HepG2 (cell line): Measurements from ENCODE around the gene RING1. TPM values are rescaled to one million over a fixed set of nuclear protein-coding genes. Genes with fewer than 3 reads are reported as not detected.
A peak's percentile ranks its signal among the peaks of the same experiment; 100 is the strongest.

Experiments used
- ATAC-seq: fragments of 200-7000 bp; cut with Tn5 transposase; 3 replicates; pipeline ENCODE4 v1.9.1; 2020; ENCODE audit warnings: mild to moderate bottlenecking, moderate library complexity
- Bru-seq: library from RNA; stranded (reverse); fragments of 400-500 nt; gene quantifications from one replicate; lab custom pipeline; 2021; lab: Mats Ljungman, UMichigan
- BruChase-seq, 2 experiments: library from RNA; stranded (reverse); fragments of 400-500 nt; gene quantifications; one replicate each; lab custom pipeline; 2021; lab: Mats Ljungman, UMichigan
- BruUV-seq: library from RNA; stranded (reverse); fragments of 400-500 nt; replicated peaks from 2 replicates; lab custom pipeline; 2021; lab: Mats Ljungman, UMichigan
- CTCF ChIA-PET: fragments of 300-600 bp; formaldehyde crosslinking; extraction: SDS; loops from one replicate; lab custom pipeline; 2021; ENCODE audit warnings: low total read pairs, inconsistent platforms, low intra/inter-chr PET ratio; lab: Yijun Ruan, JAX
- POLR2A ChIA-PET: fragments of 350-600 bp; sonication (Branson Sonifier 250); formaldehyde crosslinking; loops from one replicate; lab custom pipeline; 2020; ENCODE audit warnings: antibody characterized with exemption, inconsistent platforms; lab: Yijun Ruan, JAX
- DNase-seq: peaks from one replicate; pipeline ENCODE4 v3.0.0-alpha.2; 2015; ENCODE audit warnings: low spot score
- FAIRE-seq: peaks from 3 replicates; lab custom pipeline; 2011; peaks lifted over from hg19 to GRCh38; lab: Jason Lieb, UNC
- H2AFZ ChIP-seq: one replicate; pipeline ENCODE4 v1.6.1; 2011; ENCODE audit warnings: low read length, inconsistent platforms
- H3K27ac ChIP-seq: fragments of 300-600 bp; 3 replicates; pipeline ENCODE4 v1.8.0; 2011; ENCODE audit warnings: mixed run types, mild to moderate bottlenecking, mixed read lengths, low read length, inconsistent platforms; ENCODE audit not compliant: insufficient read depth; ENCODE audit errors: extremely low read length
- H3K27me3 ChIP-seq, 2 experiments: fragments of 200-600 bp in 1 of 2; 2 replicates in 1 of 2; 3 replicates in 1 of 2; pipeline versions ENCODE4 v1.6.0 to v1.8.0; 2011; ENCODE audit warnings: low read length in 2 of 2, mild to moderate bottlenecking in 2 of 2, moderate library complexity in 2 of 2, inconsistent platforms in 1 of 2; ENCODE audit not compliant: insufficient read depth in 2 of 2, control insufficient read depth in 1 of 2
- H3K36me3 ChIP-seq, 2 experiments: fragments of 200-600 bp in 1 of 2; replicated peaks in 1 of 2; 2 replicates in 1 of 2; 3 replicates in 1 of 2; pipeline versions ENCODE4 v1.5.1 to v1.8.0; 2011; ENCODE audit warnings: low read length in 2 of 2, inconsistent platforms in 1 of 2; ENCODE audit not compliant: insufficient read depth in 2 of 2, control insufficient read depth in 1 of 2
- H3K4me1 ChIP-seq: 2 replicates; pipeline ENCODE4 v1.5.1; 2012; ENCODE audit warnings: low read length, inconsistent platforms; ENCODE audit not compliant: insufficient read depth
- H3K4me2 ChIP-seq: 2 replicates; pipeline ENCODE4 v1.6.0; 2011; ENCODE audit warnings: low read depth, low read length, inconsistent platforms
- H3K4me3 ChIP-seq, 3 experiments: fragments of 200-600 bp in 1 of 3; sonication (generic), shearing (Covaris generic) in 1 of 3; replicated peaks in 1 of 3; 2 replicates each; pipeline ENCODE4 v1.5.1; 2011 to 2016; ENCODE audit warnings: low read length in 3 of 3, inconsistent platforms in 2 of 3, low read depth in 2 of 3, mild to moderate bottlenecking in 2 of 3, control low read depth in 1 of 3, mixed read lengths in 1 of 3; ENCODE audit not compliant: insufficient read depth in 1 of 3
- H3K79me2 ChIP-seq: one replicate; pipeline ENCODE4 v1.6.1; 2011; ENCODE audit warnings: low read length, inconsistent platforms; ENCODE audit not compliant: insufficient read depth
- H3K9ac ChIP-seq: 2 replicates; pipeline ENCODE4 v1.6.0; 2011; ENCODE audit warnings: mild to moderate bottlenecking, low read depth, low read length, inconsistent platforms; ENCODE audit not compliant: insufficient read depth
- H3K9me3 ChIP-seq: 2 replicates; pipeline ENCODE4 v1.5.1; 2012; ENCODE audit warnings: mild to moderate bottlenecking, low read length
- H4K20me1 ChIP-seq: 2 replicates; pipeline ENCODE4 v1.6.0; 2011; ENCODE audit warnings: inconsistent platforms, mild to moderate bottlenecking, low read length, moderate library complexity; ENCODE audit not compliant: insufficient read depth
- CERS6 ChIP-seq: sonication (generic); formaldehyde crosslinking; IDR thresholded peaks from 2 replicates; pipeline ENCODE4 v1.5.0; 2020; ENCODE audit warnings: missing genetic modification reagents
- EEA1 ChIP-seq: sonication (generic); formaldehyde crosslinking; IDR thresholded peaks from 2 replicates; pipeline ENCODE4 v1.5.1; 2020; ENCODE audit warnings: mild to moderate bottlenecking, missing genetic modification reagents, borderline replicate concordance
- FOXA1 ChIP-seq, 2 experiments: fragments of 450-650 bp in 1 of 2; sonication (generic) in 1 of 2; formaldehyde crosslinking in 1 of 2; IDR thresholded peaks; 2 replicates each; pipeline versions ENCODE4 v1.4.0 to v1.6.1; 2016 to 2020; ENCODE audit warnings: missing genetic modification reagents in 1 of 2
- HDAC1 ChIP-seq: sonication (generic); formaldehyde crosslinking; IDR thresholded peaks from 2 replicates; pipeline ENCODE4 v1.5.1; 2020; ENCODE audit warnings: mild to moderate bottlenecking, missing genetic modification reagents
- MAX ChIP-seq: IDR thresholded peaks from 2 replicates; pipeline ENCODE4 v1.6.1; 2012; ENCODE audit warnings: inconsistent platforms
- NBN ChIP-seq: fragments of 450-650 bp; conservative IDR thresholded peaks from 2 replicates; pipeline ENCODE4 v1.6.1; 2017
- NCOA2 ChIP-seq: sonication (generic); formaldehyde crosslinking; IDR thresholded peaks from 2 replicates; pipeline ENCODE4 v1.8.0; 2022; ENCODE audit warnings: inconsistent platforms
- NR1H2 ChIP-seq: sonication (generic); formaldehyde crosslinking; IDR thresholded peaks from 2 replicates; pipeline ENCODE4 v1.8.1; 2022; ENCODE audit warnings: low read depth, missing genetic modification reagents, borderline replicate concordance
- PAF1 ChIP-seq: IDR thresholded peaks from 2 replicates; pipeline ENCODE4 v1.6.1; 2016; ENCODE audit warnings: missing genetic modification reagents, missing compliant biosample characterization
- U2AF1 ChIP-seq: fragments of 200-400 bp; formaldehyde crosslinking; optimal IDR thresholded peaks from 2 replicates; pipeline ENCODE3; 2017; ENCODE audit warnings: mild to moderate bottlenecking, low read depth, low read length
- ZFAT ChIP-seq: sonication (generic); formaldehyde crosslinking; conservative IDR thresholded peaks from 2 replicates; pipeline ENCODE4 v1.8.1; 2023; ENCODE audit warnings: missing genetic modification reagents, inconsistent platforms
- ZNF513 ChIP-seq: sonication (generic); formaldehyde crosslinking; conservative IDR thresholded peaks from 2 replicates; pipeline ENCODE4 v1.5.0; 2020; ENCODE audit warnings: missing genetic modification reagents
- ZNF605 ChIP-seq: sonication (generic); formaldehyde crosslinking; IDR thresholded peaks from 2 replicates; pipeline ENCODE4 v1.8.0; 2022; ENCODE audit warnings: mild to moderate bottlenecking, missing genetic modification reagents
- ZNF670 ChIP-seq: sonication (generic); formaldehyde crosslinking; IDR thresholded peaks from 2 replicates; pipeline ENCODE4 v1.8.0; 2022; ENCODE audit warnings: mild to moderate bottlenecking, missing genetic modification reagents, borderline replicate concordance
- WGBS: methylation state at CpG from one replicate; pipeline ENCODE4 v1.1.6; 2017; ENCODE audit warnings: low lambda C conversion rate; 5-methylcytosine and 5-hydroxymethylcytosine counted together
- in situ Hi-C: cut with HindIII; loops from 2 replicates; pipeline ENCODE4 v1.10.0; 2017; ENCODE audit warnings: low pct_unique_long_range_greater_than_20kb; ENCODE audit not compliant: extremely low pct_ligation_motif_present
- intact Hi-C: fragments of 100-400 bp; cut with micrococcal nuclease; formaldehyde crosslinking; loops from one replicate; pipeline ENCODE4 v1.10.0; 2022; ENCODE audit not compliant: unreplicated experiment
- long read RNA-seq, 2 experiments: library from RNA in 1 of 2; library from polyadenylated mRNA in 1 of 2; stranded (forward) in 1 of 2; unstranded in 1 of 2; transcript quantifications; one replicate each; pipeline ENCODE4 v2.0.0, GENCODE V29; 2019 to 2022
- polyA minus RNA-seq, 3 experiments: library from RNA; depleted of rRNA, polyadenylated mRNA; stranded (reverse); fragments of >200 nt; gene quantifications; 2 replicates each; pipeline ENCODE4 v1.2.3, GENCODE V29; 2011; ENCODE audit warnings: low replicate concordance in 1 of 3
- polyA plus RNA-seq, 8 experiments: library from polyadenylated mRNA; depleted of rRNA in 3 of 8; stranded (reverse) in 7 of 8; unstranded in 1 of 8; fragments of >200 nt; fragmentation: Illumina TruSeq in 4 of 8; extraction: Trizol in 4 of 8; gene quantifications; 2 replicates each; pipeline versions ENCODE4 v1.2.1 to v1.2.3, GENCODE V29; 2011 to 2016; ENCODE audit warnings: low read depth in 4 of 8, missing spikeins in 1 of 8, mixed read lengths in 1 of 8; ENCODE audit not compliant: insufficient read depth in 1 of 8
- total RNA-seq, 5 experiments: library from RNA; depleted of rRNA; stranded (reverse); fragments of >200 nt; fragmentation: Illumina TruSeq; extraction: Trizol; gene quantifications; 2 replicates each; pipeline ENCODE4 v1.2.3, GENCODE V29; 2016; ENCODE audit warnings: low read depth in 1 of 5

The RING1 gene
- total RNA-seq (2016; rRNA removed; fragmentation: Illumina TruSeq; extraction: Trizol) (19.8 and 23.9 TPM in 2 replicates), polyA plus RNA-seq (2011; rRNA removed) (33.6 and 42.9 TPM in 2 replicates), polyA minus RNA-seq (2011; rRNA and poly(A)+ RNA removed; ENCODE audit: low replicate concordance) (22.4 and 30.2 TPM in 2 replicates), Bru-seq, nascent RNA (percentile 90 among the genes with signal in this experiment), BruChase-seq, experiment 1, labeled RNA remaining after a 6-hour chase (percentile 94 among the genes with signal in this experiment), BruChase-seq, experiment 2, labeled RNA remaining after a 2-hour chase (percentile 85 among the genes with signal in this experiment)
- 10.0 and 10.7 TPM in 2 replicates for total RNA-seq (2016; cell fraction: cytosol; rRNA removed; fragmentation: Illumina TruSeq; extraction: Trizol; ENCODE audit: low read depth)
- 18.4 and 25.4 TPM in 2 replicates for total RNA-seq (2016; cell fraction: insoluble cytoplasmic fraction; rRNA removed; fragmentation: Illumina TruSeq; extraction: Trizol)
- total RNA-seq (2016; cell fraction: membrane; rRNA removed; fragmentation: Illumina TruSeq; extraction: Trizol), result 17.3 and 21.2 TPM in 2 replicates
- total RNA-seq (2016; cell fraction: nucleus; rRNA removed; fragmentation: Illumina TruSeq; extraction: Trizol), result 12.2 and 16.1 TPM in 2 replicates
- 23.2 and 29.0 TPM in 2 replicates for polyA plus RNA-seq (2011; cell fraction: cytosol; rRNA removed)
- 93.0 and 104 TPM in 2 replicates for polyA plus RNA-seq (2011; cell fraction: nucleus; rRNA removed)
- 32.2 and 34.6 TPM in 2 replicates for polyA plus RNA-seq (2012)
- polyA plus RNA-seq (2016; cell fraction: cytosol; fragmentation: Illumina TruSeq; extraction: Trizol; ENCODE audit: low read depth), result 14.4 and 19.7 TPM in 2 replicates
- polyA plus RNA-seq (2016; cell fraction: insoluble cytoplasmic fraction; fragmentation: Illumina TruSeq; extraction: Trizol; ENCODE audit: low read depth), result 31.5 and 40.1 TPM in 2 replicates
- 23.8 and 28.0 TPM in 2 replicates for polyA plus RNA-seq (2016; cell fraction: membrane; fragmentation: Illumina TruSeq; extraction: Trizol; ENCODE audit: low read depth)
- polyA plus RNA-seq (2016; cell fraction: nucleus; fragmentation: Illumina TruSeq; extraction: Trizol; ENCODE audit: insufficient read depth, low read depth), result 56.0 and 58.2 TPM in 2 replicates
- 10.9 and 13.5 TPM in 2 replicates for polyA minus RNA-seq (2011; cell fraction: cytosol; rRNA and poly(A)+ RNA removed)
- 8.4 and 9.9 TPM in 2 replicates for polyA minus RNA-seq (2011; cell fraction: nucleus; rRNA and poly(A)+ RNA removed)
- long read RNA-seq, experiment 1, partial matches to known transcripts, result 7 of 8 reads
- long read RNA-seq, experiment 1, other reads (novel, unspliced or antisense), result 0 of 8 reads
- long read RNA-seq, experiment 2, transcript RING1-201 (7 exons, 1,752 nt), result major isoform, 21 of 118 reads
- long read RNA-seq, experiment 2, partial matches to known transcripts, result 89 of 118 reads
- long read RNA-seq, experiment 2, other reads (novel, unspliced or antisense), result 8 of 118 reads

- H3K4me1 ChIP-seq, result peaks cover 58% of the 10 kb centered on the region
- 1% methylated on average over 44 of the region's 86 CpGs for WGBS
- H3K27ac ChIP-seq, result peak within 1 kb of the TSS; percentile 76
- peak within 1 kb of the TSS; percentile 90 to 93 (median 91) for H3K4me3 ChIP-seq
- intact Hi-C loops, result no loop called here
- peak; percentile 30 for ATAC-seq
- FAIRE-seq, result peak; percentile 8
- in situ Hi-C loops, result loop anchor here (10.0 kb wide), 1 partner anchor 206 kb away; the partner anchor contains the start of genes CUTA and PHF1
- peaks cover 3 to 17% of the 10 kb centered on the region in 2 experiments for H3K36me3 ChIP-seq
- ChIA-PET CTCF (no interaction called here), POLR2A (interaction anchor here (0.8 to 3.2 kb wide), 19 partner anchors 8 to 255 kb away, joined by 3 to 33 read pairs (median 5); partner anchors contain the start of genes COL11A2, HLA-DMA, PFDN6 and RPS18)
- BruUV-seq, result no TSS peak
- peak within 1 kb of the TSS; percentile 94 for H3K9ac ChIP-seq
- H3K9me3 ChIP-seq, result no peaks in the 10 kb centered on the region
- H2AFZ ChIP-seq, result peak within 1 kb of the TSS; percentile 6
- peak; percentile 59 for DNase-seq
- peak within 1 kb of the TSS; percentile 89 for H3K4me2 ChIP-seq
- H3K27me3 ChIP-seq, result peaks cover 0 to 1% of the 10 kb centered on the region in 2 experiments; a peak in 1 of 5 replicates
- peaks cover 14% of the 10 kb centered on the region for H3K79me2 ChIP-seq
- H4K20me1 ChIP-seq, result peaks cover 10% of the 10 kb centered on the region; the same call in 1 of the 2 replicates
- no peak for TF ChIP-seq PAF1 (CRISPR knock-in tag)
- TF ChIP-seq ZNF670, result 0 out of 2 replicates have a peak, but pooled peaks have one; percentile 13
- no peak for TF ChIP-seq FOXA1 (IDR thresholded peaks at IDR 0.05)
- 0 out of 2 replicates have a peak, but pooled peaks have one; percentile 47 for TF ChIP-seq FOXA1 (CRISPR knock-in tag; IDR thresholded peaks at IDR 0.05)
- no peak; the same call in 1 of the 2 replicates for TF ChIP-seq CERS6 (CRISPR knock-in tag)
- TF ChIP-seq MAX, result no peak
- peak; percentile 93 for TF ChIP-seq HDAC1 (CRISPR knock-in tag)
- TF ChIP-seq EEA1 (CRISPR knock-in tag), result peak; percentile 96; the same call in 1 of the 2 replicates
- TF ChIP-seq ZNF513 (CRISPR knock-in tag), result no peak
- no peak; the same call in 1 of the 2 replicates for TF ChIP-seq ZFAT (CRISPR knock-in tag)
- TF ChIP-seq NCOA2, result peak; percentile 52; the same call in 1 of the 2 replicates
- TF ChIP-seq U2AF1, result no peak
- TF ChIP-seq NR1H2 (CRISPR knock-in tag), result no peak
- 0 out of 2 replicates have a peak, but pooled peaks have one; percentile 43 for TF ChIP-seq ZNF605 (CRISPR knock-in tag)
- no peak for TF ChIP-seq NBN
Observed at GRCh38 chr6:33208091-33208967, at the start of gene RING1. RING1 (plus strand) TSS chr6:33208500; CDS start chr6:33208823, 323 bp downstream.
